ENCODE results near the gene KDM4B. TPM values are rescaled to one million over a fixed set of nuclear protein-coding genes. Genes with fewer than 3 reads are reported as not detected.
A peak's percentile ranks its signal among the peaks of the same experiment; 100 is the strongest.

The KDM4B gene
- total RNA-seq (10 to 100 TPM; 22.9 to 45.9 (median 37.8) TPM), polyA plus RNA-seq (10 to 100 TPM in 2 of 3 donors, 1 to 10 TPM in 1; 9.3 to 29.5 (median 19.9) TPM)
- long read RNA-seq, donor 1, full-length matches to known transcripts: 6 of 24 reads
- long read RNA-seq, donor 1, partial matches to known transcripts: 15 of 24 reads
- long read RNA-seq, donor 1, other reads (novel, unspliced or antisense): 3 of 24 reads
- long read RNA-seq, donor 2, full-length matches to known transcripts: 28 of 119 reads
- long read RNA-seq, donor 2, partial matches to known transcripts: 59 of 119 reads
- long read RNA-seq, donor 2, other reads (novel, unspliced or antisense): 32 of 119 reads

- intact Hi-C loops (cut with DNase I): loop anchor here in 1 of 2 donors (5.0 kb wide), 1 partner anchor 91 kb away; no protein-coding TSS in a partner anchor
Observed at GRCh38 chr19:4968462-4969291, at the start of gene KDM4B. Gene KDM4B, plus strand, starts transcription at chr19:4969113. Its CDS starts 63,778 bp downstream, at chr19:5032891.

GRCh38 chr19:4922530-4923275, 46.2 kb upstream of the KDM4B start:
- Histone ChIP-seq H3K4me3 (no peak overlapping the region), H3K27me3 (ENCODE audit: insufficient read depth in 3 of 3, low read length in 2 of 3) (no peaks in the 10 kb centered on the region), H3K27ac (no peak overlapping the region), H3K36me3 (ENCODE audit: insufficient read depth in 1 of 2, low read depth in 1 of 2) (no peaks in the 10 kb centered on the region), H3K9me3 (no peaks in the 10 kb centered on the region), H3K4me1 (peaks cover 5% of the 10 kb centered on the region)
- DNase-seq (no peak), ATAC-seq (no peak)
- intact Hi-C loops (cut with DNase I): no loop called here
- no peak for TF ChIP-seq CTCF (IDR thresholded peaks at IDR 0.05)
- 86 to 89% (median 87%) methylated on average over 21 to 22 of the region's 22 CpGs for WGBS, 3 donors

More at GRCh38 chr19:4968462-4969291, at the start of gene KDM4B:
- ATAC-seq (peak; percentile 92 to 96 (median 95)), DNase-seq (peak; percentile 100)
- H3K27ac ChIP-seq: peak within 1 kb of the TSS; percentile 71
- 1% methylated on average over 29 to 96 of the region's 96 CpGs for WGBS, 3 donors
- H3K9me3 ChIP-seq: no peaks in the 10 kb centered on the region
- peak within 1 kb of the TSS; percentile 73 for H3K4me3 ChIP-seq
- H3K4me1 ChIP-seq: peaks cover 36% of the 10 kb centered on the region
- no peak for TF ChIP-seq CTCF (IDR thresholded peaks at IDR 0.05)
- no peaks in the 10 kb centered on the region for H3K27me3 ChIP-seq (ENCODE audit: insufficient read depth in 3 of 3, low read length in 2 of 3)
- no peaks in the 10 kb centered on the region for H3K36me3 ChIP-seq (ENCODE audit: insufficient read depth in 1 of 2, low read depth in 1 of 2)

- Histone ChIP-seq H3K9me3 (no peaks in the 10 kb centered on the region), H3K36me3 (ENCODE audit: insufficient read depth in 1 of 2, low read depth in 1 of 2) (no peaks in the 10 kb centered on the region), H3K4me3 (no peak overlapping the region), H3K4me1 (peaks cover 5% of the 10 kb centered on the region), H3K27me3 (ENCODE audit: insufficient read depth in 3 of 3, low read length in 2 of 3) (no peaks in the 10 kb centered on the region), H3K27ac (no peak overlapping the region)
- 87 to 91% (median 88%) methylated on average over 20 to 21 of the region's 21 CpGs for WGBS, 3 donors
- intact Hi-C loops (cut with DNase I): no loop called here
- ATAC-seq: no peak
- TF ChIP-seq CTCF (IDR thresholded peaks at IDR 0.05): no peak
- no peak for DNase-seq
Observed at GRCh38 chr19:4923276-4923747, 45.6 kb upstream of the KDM4B start.

- intact Hi-C loops (cut with DNase I): no loop called here
- no peak overlapping the region for H3K4me3 ChIP-seq
- H3K4me1 ChIP-seq: peaks cover 5% of the 10 kb centered on the region
- no peaks in the 10 kb centered on the region for H3K36me3 ChIP-seq (ENCODE audit: insufficient read depth in 1 of 2, low read depth in 1 of 2)
- ATAC-seq: no peak
- H3K9me3 ChIP-seq: no peaks in the 10 kb centered on the region
- H3K27me3 ChIP-seq (ENCODE audit: insufficient read depth in 3 of 3, low read length in 2 of 3): no peaks in the 10 kb centered on the region
- no peak for TF ChIP-seq CTCF (IDR thresholded peaks at IDR 0.05)
- 86 to 91% (median 90%) methylated on average over 22 of the region's 22 CpGs for WGBS, 3 donors
- no peak overlapping the region for H3K27ac ChIP-seq
- peak in 1 of 2 donors; percentile 57 for DNase-seq
Observed at GRCh38 chr19:4929186-4929585, 39.7 kb upstream of the KDM4B start.

Data from psoas muscle (tissue), 8 donors.